ENCODE data around the gene SGCA.

SGCA gene

DNA sequence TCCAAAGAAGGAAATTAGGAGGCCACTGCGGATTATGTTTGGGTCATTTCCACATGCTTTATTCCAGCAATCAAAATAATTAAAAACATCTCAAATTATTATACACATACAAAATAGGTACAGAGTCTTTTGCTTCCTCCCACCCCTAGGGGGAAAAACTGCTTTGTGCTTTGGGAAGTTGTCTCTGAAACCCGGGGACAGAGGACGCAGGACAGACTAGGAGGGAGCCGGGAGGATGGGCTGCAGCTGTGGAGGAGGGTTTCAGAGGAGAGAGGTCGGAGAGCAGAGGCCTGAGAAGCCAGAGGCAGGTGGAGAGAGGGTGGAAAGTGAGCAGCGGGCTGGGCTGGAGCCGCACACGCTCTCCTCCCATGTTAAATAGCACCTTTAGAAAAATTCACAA lies 18.3 kb downstream of the SGCA start:
- no peak for DNase-seq

- DNase-seq = peak; percentile 14
Measured at GRCh38 chr17:50184611-50185398, 19.0 kb downstream of the SGCA start.

DNA sequence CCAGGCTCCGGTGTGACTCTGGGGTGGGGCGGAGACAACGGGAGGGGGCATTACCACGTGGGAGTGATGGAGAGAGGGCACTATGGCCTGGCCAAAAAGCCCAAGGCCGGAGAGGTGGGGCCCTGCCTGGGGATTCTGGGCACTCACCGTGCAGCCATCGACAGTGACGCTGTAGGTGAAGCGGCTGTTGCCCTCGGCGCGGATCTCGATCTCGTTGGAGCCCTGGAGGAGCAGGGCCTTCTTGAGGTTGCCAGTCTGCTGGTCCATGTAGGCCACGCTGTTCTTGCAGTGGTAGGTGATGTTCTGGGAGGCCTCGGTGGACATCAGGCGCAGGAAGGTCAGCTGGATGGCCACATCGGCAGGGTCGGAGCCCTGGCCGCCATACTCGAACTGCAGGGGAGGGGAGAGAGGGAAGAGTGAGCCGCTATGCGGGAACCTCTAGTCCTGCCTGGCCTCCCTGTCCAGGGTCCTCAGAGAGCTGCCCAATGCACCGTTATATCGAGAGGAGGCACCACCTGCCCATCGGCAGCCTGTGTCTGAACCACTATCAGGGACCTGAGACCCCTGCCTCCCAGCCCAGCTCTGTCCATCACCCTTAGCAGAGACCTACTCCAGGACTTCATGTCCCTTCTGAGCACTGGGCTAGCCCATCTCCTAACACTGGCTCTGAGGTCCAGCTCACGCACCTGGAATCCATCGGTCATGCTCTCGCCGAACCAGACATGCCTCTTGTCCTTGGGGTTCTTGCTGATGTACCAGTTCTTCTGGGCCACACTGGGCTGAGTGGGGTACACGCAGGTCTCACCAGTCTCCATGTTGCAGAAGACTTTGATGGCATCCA lies 20.0 kb downstream of the SGCA start:
- no peak for DNase-seq

DNA sequence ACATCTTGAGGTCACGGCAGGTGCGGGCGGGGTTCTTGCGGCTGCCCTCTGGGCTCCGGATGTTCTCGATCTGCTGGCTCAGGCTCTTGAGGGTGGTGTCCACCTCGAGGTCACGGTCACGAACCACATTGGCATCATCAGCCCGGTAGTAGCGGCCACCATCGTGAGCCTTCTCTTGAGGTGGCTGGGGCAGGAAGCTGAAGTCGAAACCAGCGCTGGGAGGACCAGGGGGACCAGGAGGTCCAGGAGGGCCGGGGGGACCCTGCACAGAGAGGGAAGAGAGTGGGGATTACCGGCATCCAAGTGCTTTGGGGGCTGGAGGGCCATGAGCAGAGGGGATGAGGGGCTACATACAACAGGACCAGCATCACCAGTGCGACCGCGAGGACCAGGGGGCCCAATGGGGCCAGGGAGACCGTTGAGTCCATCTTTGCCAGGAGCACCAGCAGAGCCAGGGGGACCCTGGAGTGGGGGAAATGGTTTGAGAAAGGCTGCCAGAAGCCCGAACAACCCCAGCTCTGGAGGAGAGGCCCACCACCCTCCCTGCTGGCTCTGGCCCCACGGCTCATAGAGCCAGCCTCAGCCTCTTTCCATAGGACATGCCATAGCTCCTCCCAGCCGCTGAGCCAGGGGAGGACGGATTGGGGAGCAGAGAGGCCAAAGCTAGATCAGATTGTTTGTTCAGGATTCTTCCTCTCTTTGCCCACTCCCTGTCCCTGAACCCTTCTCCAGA lies 21.0 kb downstream of the SGCA start:
- no peak for DNase-seq

- no peak for DNase-seq
Measured at GRCh38 chr17:50187394-50187725, 21.6 kb downstream of the SGCA start.

GRCh38 chr17:50187751-50188530 lies 22.1 kb downstream of the SGCA start:
- no peak for DNase-seq

DNA sequence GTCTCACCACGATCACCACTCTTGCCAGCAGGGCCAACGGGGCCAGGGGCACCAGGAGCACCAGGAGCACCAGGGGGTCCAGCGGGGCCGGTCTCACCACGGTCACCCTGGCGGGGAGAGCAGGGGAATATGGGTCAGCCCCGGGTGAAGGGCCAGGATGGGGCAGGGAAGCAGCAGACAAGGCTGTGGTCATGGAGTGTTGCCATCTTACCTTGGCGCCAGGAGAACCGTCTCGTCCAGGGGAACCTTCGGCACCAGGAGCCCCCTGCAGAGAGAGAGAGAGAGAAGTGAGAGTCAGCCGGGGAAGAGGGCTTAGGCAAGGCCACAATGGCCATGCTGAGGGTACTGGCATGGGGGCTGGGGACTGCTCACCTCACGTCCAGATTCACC lies 22.7 kb downstream of the SGCA start:
- DNase-seq = no peak

DNA sequence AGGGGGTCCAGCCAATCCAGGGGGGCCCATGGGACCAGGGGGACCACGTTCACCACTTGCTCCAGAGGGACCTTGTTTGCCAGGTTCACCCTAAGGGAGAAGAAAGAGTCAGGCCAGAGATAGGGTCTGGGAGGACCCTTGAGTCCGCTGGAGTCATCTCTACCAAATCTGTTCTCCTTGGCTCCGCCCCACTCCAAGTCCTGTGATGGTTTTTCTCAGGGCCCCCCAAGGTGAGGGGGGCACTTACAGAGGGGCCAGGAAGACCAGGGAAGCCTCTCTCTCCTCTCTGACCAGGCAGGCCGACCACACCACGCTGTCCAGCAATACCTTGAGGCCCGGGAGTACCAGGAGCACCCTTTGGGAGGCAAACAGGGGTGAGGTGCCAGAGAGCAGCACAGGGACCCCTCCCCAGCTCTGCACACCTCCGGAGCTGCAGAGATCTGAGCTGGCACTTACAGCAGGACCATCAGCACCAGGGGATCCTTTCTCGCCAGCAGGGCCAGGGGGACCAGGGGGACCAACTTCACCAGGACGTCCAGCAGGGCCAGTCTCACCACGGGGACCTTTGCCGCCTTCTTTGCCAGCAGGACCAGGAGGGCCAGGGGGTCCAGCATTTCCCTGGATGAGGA lies 23.2 kb downstream of the SGCA start:
- DNase-seq = no peak

- no peak for DNase-seq
Measured at GRCh38 chr17:50189550-50190292, 23.9 kb downstream of the SGCA start.

DNA sequence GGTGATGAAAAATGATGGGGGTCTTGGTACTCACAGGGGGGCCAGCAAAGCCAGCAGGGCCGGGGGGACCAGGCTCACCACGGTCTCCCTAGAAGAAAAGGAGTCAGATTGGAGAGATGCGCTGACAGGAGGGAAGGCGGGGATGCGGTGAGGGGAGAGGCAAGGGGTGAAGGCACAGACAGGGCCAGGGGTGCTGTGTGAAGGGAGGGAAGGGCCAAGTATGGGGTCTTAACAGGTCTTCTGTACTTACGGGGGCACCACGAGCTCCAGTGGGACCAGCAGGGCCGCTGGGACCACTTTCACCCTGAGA lies 24.4 kb downstream of the SGCA start:
- no peak for DNase-seq

DNA sequence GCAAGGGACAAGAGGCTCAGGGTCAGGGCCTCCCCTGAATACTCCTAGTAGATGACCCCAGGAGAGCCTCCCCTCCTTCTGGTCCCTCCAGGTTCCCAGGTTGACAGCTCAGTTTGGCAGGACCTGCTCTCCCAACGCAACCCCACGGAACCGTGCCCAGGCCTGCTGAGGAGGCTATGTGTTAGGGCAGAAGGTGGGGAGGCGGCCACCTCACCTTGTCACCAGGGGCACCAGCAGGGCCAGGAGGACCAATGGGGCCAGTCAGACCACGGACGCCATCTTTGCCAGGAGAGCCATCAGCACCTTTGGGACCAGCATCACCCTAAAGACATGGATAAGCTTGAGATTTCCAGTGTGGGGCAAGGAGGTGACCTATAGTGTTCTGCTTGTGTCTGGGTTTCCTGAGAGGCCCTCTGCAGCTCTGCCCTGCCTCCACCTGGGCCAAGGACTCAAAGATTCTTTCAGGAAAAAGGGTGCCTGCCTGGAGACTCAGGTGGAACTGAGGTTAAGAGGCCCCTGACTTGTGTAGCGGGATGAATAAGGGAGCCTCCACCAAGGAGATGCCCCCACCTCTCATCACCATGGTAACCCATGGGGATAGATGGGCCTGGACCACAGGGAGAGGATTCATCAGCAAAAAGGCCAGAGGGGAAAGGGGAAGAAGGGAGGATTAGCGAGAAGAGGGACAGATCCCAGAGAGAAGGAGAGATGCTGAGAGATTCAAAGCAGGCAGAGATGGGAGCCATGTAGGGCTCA lies 25.0 kb downstream of the SGCA start:
- DNase-seq = no peak

- DNase-seq = no peak
Measured at GRCh38 chr17:50191359-50192143, 25.7 kb downstream of the SGCA start.

- no peak for DNase-seq
Measured at GRCh38 chr17:50192144-50192617, 26.4 kb downstream of the SGCA start.

- DNase-seq = no peak
Measured at GRCh38 chr17:50192618-50193291, 26.9 kb downstream of the SGCA start.

- DNase-seq = no peak
Measured at GRCh38 chr17:50194140-50194933, 28.5 kb downstream of the SGCA start.

GRCh38 chr17:50194934-50195865 lies 29.4 kb downstream of the SGCA start:
- DNase-seq = no peak

- DNase-seq = no peak
Measured at GRCh38 chr17:50196036-50196435, 30.2 kb downstream of the SGCA start.

All from CD4-positive, alpha-beta T cell treated with Interferon gamma for 1 hour (primary cell).